Measurements from ENCODE around the gene SNAPC2.
A peak's percentile ranks its signal among the peaks of the same experiment; 100 is the strongest.

Gene SNAPC2

GRCh38 chr19:7919610-7920518, at the start of gene SNAPC2:
TSS of gene SNAPC2 (plus strand) at chr19:7920338. CDS start at chr19:7920367, 29 bp downstream.
- Histone ChIP-seq H3K27me3 (ENCODE audit: control insufficient read depth, insufficient read depth, low read length) (no peaks in the 10 kb centered on the region), H3K79me2 (no peaks in the 10 kb centered on the region), H3K9me3 (ENCODE audit: control insufficient read depth, low read length) (no peaks in the 10 kb centered on the region), H3K4me3 (ENCODE audit: low read depth, low read length) (peak within 1 kb of the TSS; percentile 93), H3K36me3 (ENCODE audit: control insufficient read depth, insufficient read depth, low read length) (no peaks in the 10 kb centered on the region), H3K4me2 (ENCODE audit: low read length) (peak within 1 kb of the TSS; percentile 93), H3K9ac (no peak within 1 kb of the TSS), H3K4me1 (peaks cover 3% of the 10 kb centered on the region), H3K27ac (peak within 1 kb of the TSS; percentile 95), H2AFZ (peak within 1 kb of the TSS; percentile 93)
- peak; percentile 28 for TF ChIP-seq CTCF (IDR thresholded peaks at IDR 0.05)

GRCh38 chr19:7870571-7871436, 49.3 kb upstream of the SNAPC2 start:
- no peak for TF ChIP-seq CTCF (IDR thresholded peaks at IDR 0.05)
- peak overlapping the region; percentile 71 for H2AFZ ChIP-seq
- H3K4me3 ChIP-seq (ENCODE audit: low read depth, low read length): no peak overlapping the region
- no peaks in the 10 kb centered on the region for H3K79me2 ChIP-seq
- peaks cover 10% of the 10 kb centered on the region for H3K4me1 ChIP-seq
- no peak overlapping the region for H3K9ac ChIP-seq
- no peaks in the 10 kb centered on the region for H3K9me3 ChIP-seq (ENCODE audit: control insufficient read depth, low read length)
- no peaks in the 10 kb centered on the region for H3K36me3 ChIP-seq (ENCODE audit: control insufficient read depth, insufficient read depth, low read length)
- no peak overlapping the region for H3K4me2 ChIP-seq (ENCODE audit: low read length)
- peak overlapping the region; percentile 74 for H3K27ac ChIP-seq
- H3K27me3 ChIP-seq (ENCODE audit: control insufficient read depth, insufficient read depth, low read length): no peaks in the 10 kb centered on the region

GRCh38 chr19:7871437-7872305, 48.5 kb upstream of the SNAPC2 start:
- Histone ChIP-seq H3K36me3 (ENCODE audit: control insufficient read depth, insufficient read depth, low read length) (no peaks in the 10 kb centered on the region), H3K9ac (no peak overlapping the region), H3K4me3 (ENCODE audit: low read depth, low read length) (no peak overlapping the region)

More at GRCh38 chr19:7871437-7872305, 48.5 kb upstream of the SNAPC2 start:
- Histone ChIP-seq H3K4me1 (peaks cover 10% of the 10 kb centered on the region), H2AFZ (peak overlapping the region; percentile 71), H3K27ac (peak overlapping the region; percentile 74), H3K27me3 (ENCODE audit: control insufficient read depth, insufficient read depth, low read length) (no peaks in the 10 kb centered on the region), H3K9me3 (ENCODE audit: control insufficient read depth, low read length) (no peaks in the 10 kb centered on the region), H3K4me2 (ENCODE audit: low read length) (peak overlapping the region; percentile 34), H3K79me2 (no peaks in the 10 kb centered on the region)
- no peak for TF ChIP-seq CTCF (IDR thresholded peaks at IDR 0.05)
